BE2C (cell line): ENCODE results near the gene PSAT1.

Experiments
- DNase-seq: peaks from one replicate; pipeline ENCODE4 v3.0.0-alpha.2; 2020
- H3K27me3 ChIP-seq: fragments of 250-450 bp; sonication (Bioruptor Pico); 2 replicates; pipeline ENCODE4 v1.5.1; 2020; ENCODE audit warnings: mild to moderate bottlenecking
- H3K36me3 ChIP-seq: fragments of 250-450 bp; sonication (Bioruptor Pico); 2 replicates; pipeline ENCODE4 v1.5.1; 2020; ENCODE audit warnings: mild to moderate bottlenecking
- H3K4me1 ChIP-seq: fragments of 250-450 bp; sonication (Bioruptor Pico); 2 replicates; pipeline ENCODE4 v1.5.1; 2020
- H3K4me3 ChIP-seq: 2 replicates; pipeline ENCODE4 v1.5.1; 2011; ENCODE audit warnings: low read depth, low read length
- H3K9me3 ChIP-seq: fragments of 250-450 bp; sonication (Bioruptor Pico); 2 replicates; pipeline ENCODE4 v1.5.1; 2020
- TF ChIP-seq, protein P1 (sequence below): IDR thresholded peaks from 2 replicates; pipeline ENCODE4 v1.5.1; 2012; ENCODE audit warnings: mild to moderate bottlenecking, low read depth, low read length

The PSAT1 gene

DNA sequence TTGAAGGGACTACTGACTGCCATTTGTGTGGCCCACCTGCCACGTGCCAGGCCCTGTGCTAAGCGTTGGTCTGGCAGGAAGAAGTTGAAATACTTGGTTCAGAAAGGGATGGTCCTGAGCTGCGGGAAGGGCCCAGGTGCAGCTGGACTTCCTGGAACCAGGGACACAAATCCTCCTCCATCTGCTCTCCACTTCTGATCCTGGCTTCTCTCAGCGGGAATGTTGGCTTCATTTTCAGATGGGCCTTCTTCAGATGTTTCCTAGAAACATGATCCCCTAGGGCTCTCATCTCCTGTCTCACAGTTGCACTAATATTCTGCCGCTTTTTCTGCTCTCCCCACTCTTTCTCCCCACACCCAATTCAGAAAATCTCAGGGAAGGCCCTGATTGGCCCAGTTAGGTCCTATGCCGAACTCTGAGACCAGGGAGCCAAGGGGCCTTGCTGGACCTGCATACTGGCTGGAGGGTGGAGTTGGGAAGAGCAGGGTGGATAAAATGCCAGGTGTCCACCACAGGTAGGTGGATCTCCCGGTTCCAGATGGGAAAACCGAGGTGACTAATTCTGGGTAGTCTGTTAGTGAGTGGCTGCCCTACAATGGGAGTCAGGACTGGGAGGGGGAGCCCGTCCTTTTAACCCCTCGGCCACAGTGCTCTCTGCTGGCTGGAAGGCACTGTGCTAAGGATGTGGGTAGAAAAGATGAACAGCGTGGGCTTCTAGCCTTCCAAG lies 19.4 kb downstream of the PSAT1 start:
- peaks cover 88% of the 10 kb centered on the region for H3K36me3 ChIP-seq

DNA sequence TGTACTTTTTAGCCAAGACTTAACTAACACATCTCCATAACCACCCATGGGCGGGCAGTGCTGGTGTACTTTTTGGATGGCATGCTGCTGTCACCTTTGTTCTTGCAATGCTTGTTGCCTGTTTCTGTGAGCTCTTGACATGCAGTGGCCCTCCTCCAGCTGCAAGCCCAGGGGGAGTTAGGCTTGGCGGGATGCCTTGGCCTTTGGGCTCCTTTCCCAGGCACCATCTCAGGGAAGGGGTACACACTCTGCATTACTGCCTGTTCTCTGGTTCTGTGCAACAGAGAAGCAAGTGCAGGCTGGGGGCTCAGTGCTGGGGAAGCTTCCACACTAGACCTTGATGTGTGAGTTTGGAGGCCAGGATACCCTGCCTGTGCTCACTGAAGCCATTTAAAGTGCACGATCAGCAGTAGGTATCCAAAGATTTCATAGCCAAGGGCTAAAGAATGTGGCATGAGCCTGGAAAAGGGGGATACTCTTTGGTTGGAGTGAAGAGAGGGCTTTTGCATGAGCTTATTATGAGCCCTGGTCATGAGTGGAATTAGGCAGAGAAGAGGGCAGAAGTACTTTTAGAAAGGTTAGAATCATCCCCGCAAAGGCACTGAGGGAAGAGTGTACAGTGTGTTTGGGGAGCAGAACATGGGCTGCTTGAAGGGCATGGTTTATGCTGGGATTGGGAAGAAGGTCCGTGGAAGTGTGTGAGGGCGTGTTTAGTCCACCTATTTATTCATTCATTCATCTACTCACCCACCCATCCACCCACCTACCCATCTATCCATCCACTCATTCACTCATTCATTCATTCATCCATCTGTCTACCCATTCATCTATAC lies 22.5 kb downstream of the PSAT1 start:
- Histone ChIP-seq H3K4me3 (no peak overlapping the region), H3K9me3 (no peaks in the 10 kb centered on the region), H3K27me3 (no peaks in the 10 kb centered on the region), H3K4me1 (peaks cover 10% of the 10 kb centered on the region), H3K36me3 (peaks cover 75% of the 10 kb centered on the region)
- TF ChIP-seq, protein P1, sequence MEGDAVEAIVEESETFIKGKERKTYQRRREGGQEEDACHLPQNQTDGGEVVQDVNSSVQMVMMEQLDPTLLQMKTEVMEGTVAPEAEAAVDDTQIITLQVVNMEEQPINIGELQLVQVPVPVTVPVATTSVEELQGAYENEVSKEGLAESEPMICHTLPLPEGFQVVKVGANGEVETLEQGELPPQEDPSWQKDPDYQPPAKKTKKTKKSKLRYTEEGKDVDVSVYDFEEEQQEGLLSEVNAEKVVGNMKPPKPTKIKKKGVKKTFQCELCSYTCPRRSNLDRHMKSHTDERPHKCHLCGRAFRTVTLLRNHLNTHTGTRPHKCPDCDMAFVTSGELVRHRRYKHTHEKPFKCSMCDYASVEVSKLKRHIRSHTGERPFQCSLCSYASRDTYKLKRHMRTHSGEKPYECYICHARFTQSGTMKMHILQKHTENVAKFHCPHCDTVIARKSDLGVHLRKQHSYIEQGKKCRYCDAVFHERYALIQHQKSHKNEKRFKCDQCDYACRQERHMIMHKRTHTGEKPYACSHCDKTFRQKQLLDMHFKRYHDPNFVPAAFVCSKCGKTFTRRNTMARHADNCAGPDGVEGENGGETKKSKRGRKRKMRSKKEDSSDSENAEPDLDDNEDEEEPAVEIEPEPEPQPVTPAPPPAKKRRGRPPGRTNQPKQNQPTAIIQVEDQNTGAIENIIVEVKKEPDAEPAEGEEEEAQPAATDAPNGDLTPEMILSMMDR: no peak
- no peak for DNase-seq

More for the DNA sequence above, 19.4 kb downstream of the PSAT1 start:
- TF ChIP-seq, protein P1: no peak
- H3K4me1 ChIP-seq: no peaks in the 10 kb centered on the region
- no peaks in the 10 kb centered on the region for H3K9me3 ChIP-seq
- no peak overlapping the region for H3K4me3 ChIP-seq
- DNase-seq: no peak
- no peaks in the 10 kb centered on the region for H3K27me3 ChIP-seq

- TF ChIP-seq, protein P1: no peak
- Histone ChIP-seq H3K4me1 (peaks cover 15% of the 10 kb centered on the region), H3K36me3 (peaks cover 68% of the 10 kb centered on the region), H3K9me3 (no peaks in the 10 kb centered on the region), H3K27me3 (no peaks in the 10 kb centered on the region), H3K4me3 (no peak overlapping the region)
- DNase-seq: no peak
Measured at GRCh38 chr9:78320030-78320693, 23.2 kb downstream of the PSAT1 start.

GRCh38 chr9:78320875-78321496 lies 24.1 kb downstream of the PSAT1 start:
- Histone ChIP-seq H3K4me1 (peaks cover 15% of the 10 kb centered on the region), H3K27me3 (no peaks in the 10 kb centered on the region), H3K4me3 (no peak overlapping the region), H3K9me3 (no peaks in the 10 kb centered on the region), H3K36me3 (peaks cover 60% of the 10 kb centered on the region)
- DNase-seq: no peak
- TF ChIP-seq, protein P1: no peak

DNA sequence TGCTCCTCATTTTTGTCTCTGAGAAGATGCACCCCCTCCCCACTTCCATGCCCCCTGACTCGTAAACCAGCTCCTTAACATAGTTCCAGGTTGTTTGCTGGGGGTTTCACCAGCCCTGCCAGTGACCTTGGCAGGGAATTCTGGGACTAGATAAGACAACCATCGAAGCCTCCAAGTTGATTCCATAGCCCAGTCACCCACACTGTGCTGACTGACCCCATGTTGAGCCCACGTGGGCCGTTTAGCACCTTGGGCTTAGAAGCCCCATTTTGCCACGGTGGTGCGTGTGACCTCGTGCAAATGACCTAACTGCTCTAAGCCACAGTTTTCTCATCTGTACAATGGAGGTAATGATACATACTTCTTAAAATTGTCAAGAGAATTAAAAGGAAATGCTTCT lies 24.6 kb downstream of the PSAT1 start:
- DNase-seq: no peak
- Histone ChIP-seq H3K4me3 (no peak overlapping the region), H3K9me3 (no peaks in the 10 kb centered on the region), H3K36me3 (peaks cover 60% of the 10 kb centered on the region), H3K27me3 (no peaks in the 10 kb centered on the region), H3K4me1 (peaks cover 15% of the 10 kb centered on the region)
- TF ChIP-seq, protein P1: no peak
